Parathyroid adenoma (tissue), 2 donors: ENCODE data around the gene LSM12.

Experiments used
- H2AFZ ChIP-seq: fragments of 300-600 bp; sonication (generic); one replicate; pipeline ENCODE4 v1.7.0; 2017; ENCODE audit warnings: antibody characterized with exemption, mild to moderate bottlenecking
- H3K27ac ChIP-seq: fragments of 300-600 bp; sonication (generic); one replicate; pipeline ENCODE4 v1.7.0; 2017
- H3K27me3 ChIP-seq: fragments of 300-600 bp; sonication (generic); one replicate; pipeline ENCODE4 v1.7.0; 2017; ENCODE audit warnings: low read length; ENCODE audit not compliant: control insufficient read depth, insufficient read depth
- H3K36me3 ChIP-seq: fragments of 300-600 bp; sonication (generic); one replicate; pipeline ENCODE4 v1.7.0; 2017; ENCODE audit warnings: low read length; ENCODE audit not compliant: control insufficient read depth, insufficient read depth
- H3K4me1 ChIP-seq: fragments of 300-600 bp; sonication (generic); one replicate; pipeline ENCODE4 v1.7.0; 2017; ENCODE audit warnings: control low read depth
- H3K4me2 ChIP-seq: fragments of 300-600 bp; sonication (generic); one replicate; pipeline ENCODE4 v1.7.0; 2017; ENCODE audit warnings: low read length
- H3K4me3 ChIP-seq: fragments of 300-600 bp; sonication (generic); one replicate; pipeline ENCODE4 v1.7.0; 2017; ENCODE audit warnings: low read depth, low read length
- H3K79me2 ChIP-seq: fragments of 300-600 bp; sonication (generic); one replicate; pipeline ENCODE4 v1.7.0; 2017; ENCODE audit warnings: control low read depth
- H3K9ac ChIP-seq: fragments of 300-600 bp; sonication (generic); one replicate; pipeline ENCODE4 v1.7.0; 2017; ENCODE audit warnings: mild to moderate bottlenecking
- H3K9me3 ChIP-seq: fragments of 300-600 bp; sonication (generic); one replicate; pipeline ENCODE4 v1.7.0; 2017; ENCODE audit warnings: low read length; ENCODE audit not compliant: control insufficient read depth
- CTCF ChIP-seq: fragments of 300-600 bp; sonication (generic); IDR thresholded peaks from one replicate; pipeline ENCODE4 v1.7.0; 2017; ENCODE audit warnings: antibody characterized with exemption, mild to moderate bottlenecking
- donor health status: primary hyperparathyroidism.

The LSM12 gene

GRCh38 chr17:44033861-44034408 is 32.5 kb downstream of the LSM12 start:
- TF ChIP-seq CTCF: no peak
- H3K27ac ChIP-seq: no peak overlapping the region
- no peaks in the 10 kb centered on the region for H3K36me3 ChIP-seq

GRCh38 chr17:44030482-44030881 is 36.0 kb downstream of the LSM12 start:
- Histone ChIP-seq H3K9ac (no peak overlapping the region), H3K4me1 (peaks cover 8% of the 10 kb centered on the region), H3K36me3 (no peaks in the 10 kb centered on the region), H3K27me3 (no peaks in the 10 kb centered on the region), H3K27ac (no peak overlapping the region), H2AFZ (no peak overlapping the region), H3K79me2 (peaks cover 4% of the 10 kb centered on the region), H3K4me2 (no peak overlapping the region), H3K9me3 (no peaks in the 10 kb centered on the region), H3K4me3 (no peak overlapping the region)
- no peak for TF ChIP-seq CTCF

More at GRCh38 chr17:44033861-44034408, 32.5 kb downstream of the LSM12 start:
- Histone ChIP-seq H3K9ac (no peak overlapping the region), H2AFZ (no peak overlapping the region), H3K27me3 (no peaks in the 10 kb centered on the region), H3K4me1 (peaks cover 7% of the 10 kb centered on the region), H3K4me3 (no peak overlapping the region), H3K9me3 (no peaks in the 10 kb centered on the region), H3K79me2 (peaks cover 4% of the 10 kb centered on the region), H3K4me2 (no peak overlapping the region)

GRCh38 chr17:44029736-44030135 is 36.7 kb downstream of the LSM12 start:
- Histone ChIP-seq H3K4me1 (peaks cover 8% of the 10 kb centered on the region), H3K27me3 (no peaks in the 10 kb centered on the region), H3K4me3 (no peak overlapping the region), H3K36me3 (no peaks in the 10 kb centered on the region), H3K9me3 (no peaks in the 10 kb centered on the region), H3K4me2 (no peak overlapping the region), H3K79me2 (peaks cover 4% of the 10 kb centered on the region), H3K9ac (no peak overlapping the region), H2AFZ (no peak overlapping the region), H3K27ac (no peak overlapping the region)
- TF ChIP-seq CTCF: no peak

- no peak overlapping the region for H3K9ac ChIP-seq
- H3K4me3 ChIP-seq: no peak overlapping the region
- no peak overlapping the region for H3K27ac ChIP-seq
- H3K4me2 ChIP-seq: no peak overlapping the region
- no peaks in the 10 kb centered on the region for H3K36me3 ChIP-seq
- no peaks in the 10 kb centered on the region for H3K9me3 ChIP-seq
- H2AFZ ChIP-seq: no peak overlapping the region
- TF ChIP-seq CTCF: no peak
- peaks cover 8% of the 10 kb centered on the region for H3K4me1 ChIP-seq
- H3K79me2 ChIP-seq: no peaks in the 10 kb centered on the region
- H3K27me3 ChIP-seq: no peaks in the 10 kb centered on the region
These were observed 41.6 kb downstream of the LSM12 start for GRCh38 chr17:44024853-44025252.

- no peaks in the 10 kb centered on the region for H3K9me3 ChIP-seq
- H3K27ac ChIP-seq: no peak overlapping the region
- no peaks in the 10 kb centered on the region for H3K27me3 ChIP-seq
- no peaks in the 10 kb centered on the region for H3K36me3 ChIP-seq
- H3K4me2 ChIP-seq: no peak overlapping the region
- TF ChIP-seq CTCF: no peak
- peaks cover 8% of the 10 kb centered on the region for H3K4me1 ChIP-seq
- H3K9ac ChIP-seq: no peak overlapping the region
- H2AFZ ChIP-seq: no peak overlapping the region
- H3K79me2 ChIP-seq: no peaks in the 10 kb centered on the region
- H3K4me3 ChIP-seq: no peak overlapping the region
These were observed 42.2 kb downstream of the LSM12 start for GRCh38 chr17:44024271-44024663.
